ENCODE measurements around the gene NIPBL. TPM values are rescaled to one million over a fixed set of nuclear protein-coding genes. Genes with fewer than 3 reads are reported as not detected.

The NIPBL gene
- total RNA-seq, 1 donor from 2014 or later, result 88.6 TPM

- H3K4me3 Mint-ChIP-seq, result no peak overlapping the region
- TF ChIP-seq CTCF (IDR thresholded peaks at IDR 0.05; ENCODE audit: unreplicated experiment), result no peak
- no peaks in the 10 kb centered on the region for H3K27me3 Mint-ChIP-seq (ENCODE audit: low read depth)
- DNase-seq (ENCODE audit: low spot score in 2 of 2, unreplicated experiment in 2 of 2), result no peak
- H3K36me3 Mint-ChIP-seq, result no peaks in the 10 kb centered on the region
- H3K4me1 Mint-ChIP-seq, result peaks cover 14% of the 10 kb centered on the region
- no peaks in the 10 kb centered on the region for H3K9me3 Mint-ChIP-seq
- H3K27ac Mint-ChIP-seq, result no peak overlapping the region
Observed at GRCh38 chr5:36938129-36938528, 61.6 kb downstream of the NIPBL start.

GRCh38 chr5:36939969-36940858 is 63.6 kb downstream of the NIPBL start:
- Mint-ChIP-seq H3K27me3 (ENCODE audit: low read depth) (no peaks in the 10 kb centered on the region), H3K27ac (no peak overlapping the region), H3K4me1 (peaks cover 14% of the 10 kb centered on the region), H3K4me3 (no peak overlapping the region), H3K36me3 (no peaks in the 10 kb centered on the region), H3K9me3 (no peaks in the 10 kb centered on the region)
- no peak for DNase-seq (ENCODE audit: low spot score in 2 of 2, unreplicated experiment in 2 of 2)
- no peak for TF ChIP-seq CTCF (IDR thresholded peaks at IDR 0.05; ENCODE audit: unreplicated experiment)

- Mint-ChIP-seq H3K9me3 (no peaks in the 10 kb centered on the region), H3K36me3 (no peaks in the 10 kb centered on the region), H3K4me3 (no peak overlapping the region), H3K27me3 (ENCODE audit: low read depth) (no peaks in the 10 kb centered on the region), H3K27ac (no peak overlapping the region), H3K4me1 (peaks cover 19% of the 10 kb centered on the region)
- no peak for DNase-seq (ENCODE audit: low spot score in 2 of 2, unreplicated experiment in 2 of 2)
- no peak for TF ChIP-seq CTCF (IDR thresholded peaks at IDR 0.05; ENCODE audit: unreplicated experiment)
Observed at GRCh38 chr5:36943584-36943983, 67.0 kb downstream of the NIPBL start.

DNA sequence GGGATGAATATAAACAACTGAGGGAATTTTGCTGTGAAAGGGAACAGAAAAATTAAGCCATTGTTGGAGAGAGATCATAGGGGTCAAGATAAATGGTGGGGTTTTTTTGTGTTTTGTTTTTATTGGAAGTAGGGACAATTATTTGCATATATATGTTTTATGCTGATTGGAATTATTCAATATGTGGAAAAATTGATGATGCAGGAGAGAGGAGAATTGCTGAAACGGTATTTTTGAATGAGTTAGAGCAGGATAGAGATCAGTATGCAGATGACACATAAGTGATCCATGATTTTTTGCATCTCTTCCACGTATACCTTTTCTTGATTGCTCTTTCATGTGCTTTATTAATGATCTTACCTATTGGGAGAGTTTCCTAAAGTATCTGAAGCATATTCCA is 67.5 kb downstream of the NIPBL start:
- TF ChIP-seq CTCF (IDR thresholded peaks at IDR 0.05; ENCODE audit: unreplicated experiment), result no peak
- Mint-ChIP-seq H3K27ac (no peak overlapping the region), H3K27me3 (ENCODE audit: low read depth) (no peaks in the 10 kb centered on the region), H3K9me3 (no peaks in the 10 kb centered on the region), H3K4me1 (peaks cover 19% of the 10 kb centered on the region), H3K36me3 (no peaks in the 10 kb centered on the region), H3K4me3 (no peak overlapping the region)
- DNase-seq (ENCODE audit: low spot score in 2 of 2, unreplicated experiment in 2 of 2), result no peak

DNA sequence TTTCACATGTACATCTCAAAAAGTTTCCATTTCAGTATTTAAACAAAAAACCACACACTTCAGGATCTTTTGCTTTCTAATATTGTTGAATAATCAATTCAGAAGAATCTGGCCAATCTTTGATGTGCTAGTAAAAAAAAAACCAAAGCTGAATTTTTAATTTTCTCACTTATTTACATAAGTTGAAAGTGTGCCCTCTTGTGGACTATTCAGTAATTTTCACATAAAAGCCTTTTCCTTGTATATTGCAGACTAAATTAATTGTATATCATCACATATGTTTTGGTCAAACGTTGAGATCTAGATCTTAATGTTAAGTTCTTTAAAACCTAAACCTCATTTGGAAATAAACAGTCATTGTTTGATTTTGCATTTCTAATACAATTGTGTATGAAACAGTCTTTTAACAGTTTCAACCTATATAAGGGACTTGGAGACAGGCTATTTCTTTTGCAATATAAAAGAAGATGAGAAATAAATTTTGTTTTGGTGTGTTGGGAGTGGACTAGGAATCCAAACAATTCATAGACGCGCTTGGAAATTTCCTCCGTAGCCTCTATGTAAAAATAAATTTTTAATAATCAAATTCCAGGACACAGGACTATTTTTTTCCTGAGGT is 68.1 kb downstream of the NIPBL start:
- TF ChIP-seq CTCF (IDR thresholded peaks at IDR 0.05; ENCODE audit: unreplicated experiment), result peak; percentile 83
- Mint-ChIP-seq H3K27ac (no peak overlapping the region), H3K9me3 (no peaks in the 10 kb centered on the region), H3K27me3 (ENCODE audit: low read depth) (no peaks in the 10 kb centered on the region), H3K4me1 (peaks cover 19% of the 10 kb centered on the region), H3K4me3 (no peak overlapping the region), H3K36me3 (no peaks in the 10 kb centered on the region)
- no peak for DNase-seq (ENCODE audit: low spot score in 2 of 2, unreplicated experiment in 2 of 2)

Data from mesothelial cell of epicardium (in vitro differentiated cells).